Measurements from ENCODE around the gene FSTL3.

FSTL3 gene

DNA sequence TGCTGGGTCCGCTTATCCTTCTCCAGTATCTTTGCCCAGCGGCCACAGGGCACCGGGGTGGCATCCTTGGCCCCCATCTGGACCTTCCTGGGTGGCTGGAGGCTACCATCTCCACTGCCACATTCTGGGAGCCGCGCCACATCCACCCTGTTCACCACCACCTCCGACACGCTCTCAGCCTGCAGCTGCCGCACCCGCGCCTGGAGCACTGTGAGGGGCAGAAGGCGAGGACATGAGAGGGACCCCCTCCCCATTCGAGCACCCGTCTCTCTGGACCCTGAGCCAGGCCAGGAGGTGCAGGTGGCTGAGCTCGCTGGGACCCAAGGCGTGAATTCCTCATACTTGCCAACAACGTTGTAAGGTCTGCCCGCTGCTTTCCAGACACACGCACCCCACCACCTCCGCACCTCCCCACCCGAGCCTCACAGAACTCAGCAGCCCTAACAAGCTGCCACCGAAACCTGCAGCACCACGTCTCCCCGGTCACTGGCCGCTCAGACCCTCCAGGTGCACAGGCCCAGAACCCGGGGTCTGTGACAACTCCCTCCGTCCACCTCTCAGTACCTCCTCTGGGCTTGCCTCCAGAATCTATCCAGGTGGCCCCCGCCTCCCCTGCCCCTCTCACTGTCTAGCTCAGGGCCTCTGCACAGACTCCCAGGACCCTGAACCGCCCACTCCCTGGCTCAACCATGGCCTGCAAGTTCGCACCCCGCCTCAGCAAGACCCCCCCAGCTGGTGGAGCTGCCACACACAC lies 46.1 kb upstream of the FSTL3 start:
- DNase-seq (no peak), ATAC-seq (ENCODE audit: insufficient read depth, low read depth) (no peak)
- H3K4me3 ChIP-seq (ENCODE audit: low read depth in 1 of 2, low read length in 2 of 2), result no peak overlapping the region
- H3K27me3 ChIP-seq (ENCODE audit: insufficient read depth, low read length, poor library complexity), result no peaks in the 10 kb centered on the region
- H3K4me1 ChIP-seq (ENCODE audit: insufficient read depth, low read length), result peaks cover 40% of the 10 kb centered on the region
- H3K9ac ChIP-seq (ENCODE audit: low read depth, low read length), result no peak overlapping the region
- H3K36me3 ChIP-seq (ENCODE audit: insufficient read depth, low read length), result peaks cover 47% of the 10 kb centered on the region
- H3K79me2 ChIP-seq (ENCODE audit: insufficient read depth, low read length), result peaks cover 64% of the 10 kb centered on the region
- H3K4me2 ChIP-seq (ENCODE audit: insufficient read depth, low read length), result peak overlapping the region; percentile 26; the same call in 1 of the 2 replicates
- no peaks in the 10 kb centered on the region for H3K9me3 ChIP-seq (ENCODE audit: insufficient read depth, low read length, severe bottlenecking)
- TF ChIP-seq EZH2 (IDR thresholded peaks at IDR 0.05; ENCODE audit: borderline replicate concordance, low read depth, low read length, severe bottlenecking), result no peak
- TF ChIP-seq, protein P1, sequence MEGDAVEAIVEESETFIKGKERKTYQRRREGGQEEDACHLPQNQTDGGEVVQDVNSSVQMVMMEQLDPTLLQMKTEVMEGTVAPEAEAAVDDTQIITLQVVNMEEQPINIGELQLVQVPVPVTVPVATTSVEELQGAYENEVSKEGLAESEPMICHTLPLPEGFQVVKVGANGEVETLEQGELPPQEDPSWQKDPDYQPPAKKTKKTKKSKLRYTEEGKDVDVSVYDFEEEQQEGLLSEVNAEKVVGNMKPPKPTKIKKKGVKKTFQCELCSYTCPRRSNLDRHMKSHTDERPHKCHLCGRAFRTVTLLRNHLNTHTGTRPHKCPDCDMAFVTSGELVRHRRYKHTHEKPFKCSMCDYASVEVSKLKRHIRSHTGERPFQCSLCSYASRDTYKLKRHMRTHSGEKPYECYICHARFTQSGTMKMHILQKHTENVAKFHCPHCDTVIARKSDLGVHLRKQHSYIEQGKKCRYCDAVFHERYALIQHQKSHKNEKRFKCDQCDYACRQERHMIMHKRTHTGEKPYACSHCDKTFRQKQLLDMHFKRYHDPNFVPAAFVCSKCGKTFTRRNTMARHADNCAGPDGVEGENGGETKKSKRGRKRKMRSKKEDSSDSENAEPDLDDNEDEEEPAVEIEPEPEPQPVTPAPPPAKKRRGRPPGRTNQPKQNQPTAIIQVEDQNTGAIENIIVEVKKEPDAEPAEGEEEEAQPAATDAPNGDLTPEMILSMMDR (IDR thresholded peaks at IDR 0.05; ENCODE audit: borderline replicate concordance, extremely low read depth, low read length, poor library complexity, severe bottlenecking), result no peak
- no peak overlapping the region for H3K27ac ChIP-seq (ENCODE audit: low read length)
- peaks cover 32% of the 10 kb centered on the region for H4K20me1 ChIP-seq (ENCODE audit: insufficient read depth, low read length)
- H2AFZ ChIP-seq (ENCODE audit: low read depth, low read length), result no peak overlapping the region

- Histone ChIP-seq H3K27me3 (ENCODE audit: insufficient read depth, low read length, poor library complexity) (no peaks in the 10 kb centered on the region), H3K9ac (ENCODE audit: low read depth, low read length) (peak overlapping the region; percentile 94), H3K4me2 (ENCODE audit: insufficient read depth, low read length) (peak overlapping the region; percentile 100), H3K79me2 (ENCODE audit: insufficient read depth, low read length) (peaks cover 60% of the 10 kb centered on the region), H3K4me1 (ENCODE audit: insufficient read depth, low read length) (peaks cover 40% of the 10 kb centered on the region), H3K36me3 (ENCODE audit: insufficient read depth, low read length) (peaks cover 35% of the 10 kb centered on the region), H2AFZ (ENCODE audit: low read depth, low read length) (peak overlapping the region; percentile 98), H4K20me1 (ENCODE audit: insufficient read depth, low read length) (peaks cover 26% of the 10 kb centered on the region), H3K27ac (ENCODE audit: low read length) (peak overlapping the region; percentile 82), H3K4me3 (ENCODE audit: low read depth in 1 of 2, low read length in 2 of 2) (peak overlapping the region; percentile 99 to 100), H3K9me3 (ENCODE audit: insufficient read depth, low read length, severe bottlenecking) (no peaks in the 10 kb centered on the region)
- ATAC-seq (ENCODE audit: insufficient read depth, low read depth) (peak; percentile 58), DNase-seq (peak; percentile 60)
- TF ChIP-seq, protein P1 (IDR thresholded peaks at IDR 0.05; ENCODE audit: borderline replicate concordance, extremely low read depth, low read length, poor library complexity, severe bottlenecking), result no peak
- TF ChIP-seq EZH2 (IDR thresholded peaks at IDR 0.05; ENCODE audit: borderline replicate concordance, low read depth, low read length, severe bottlenecking), result no peak
These were observed 43.6 kb upstream of the FSTL3 start for GRCh38 chr19:632579-633067.

DNA sequence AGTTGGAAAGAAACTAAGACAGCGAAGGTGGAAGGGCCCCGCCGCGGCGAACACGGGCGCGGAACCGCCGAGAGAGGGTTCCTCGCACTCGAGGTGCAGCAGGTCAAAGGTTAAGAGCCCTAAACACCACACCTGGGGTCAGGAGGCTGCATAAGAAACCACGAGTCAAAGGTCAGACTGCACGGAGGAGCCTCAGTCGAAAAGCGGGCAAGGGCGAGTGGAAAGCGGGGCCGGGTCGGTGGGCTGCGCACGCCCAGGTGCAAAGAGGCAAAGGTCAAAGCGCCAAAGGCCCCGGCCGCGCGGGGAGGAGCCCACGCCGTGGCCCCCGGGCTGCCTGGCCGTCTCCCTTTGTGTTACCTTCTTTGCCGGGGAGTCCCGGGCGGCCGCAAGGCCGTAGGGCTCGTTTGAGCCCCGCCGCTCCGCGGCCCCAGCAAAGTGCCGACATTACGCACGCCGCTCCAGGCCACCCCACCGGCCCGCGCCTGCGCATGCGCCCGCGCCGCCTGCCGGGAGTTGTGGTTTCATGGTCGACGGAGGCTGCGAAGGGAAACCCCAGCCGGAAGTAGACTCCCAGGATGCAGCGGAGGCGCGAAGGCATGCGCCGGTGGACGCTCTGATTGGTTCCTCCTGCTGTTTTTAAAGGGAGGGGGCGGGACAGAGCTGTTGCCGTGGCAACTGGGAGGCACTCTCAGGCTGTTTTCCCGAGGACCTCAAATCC lies 43.0 kb upstream of the FSTL3 start, which contains the start of gene POLRMT:
TSS of gene POLRMT (minus strand) at position 470 of the 718 bp plus-strand sequence. CDS start at position 445, 25 bp downstream.
- Histone ChIP-seq H3K9ac (ENCODE audit: low read depth, low read length) (peak within 1 kb of the TSS; percentile 94), H3K4me3 (ENCODE audit: low read depth in 1 of 2, low read length in 2 of 2) (peak within 1 kb of the TSS; percentile 99 to 100), H3K79me2 (ENCODE audit: insufficient read depth, low read length) (peaks cover 54% of the 10 kb centered on the region), H3K9me3 (ENCODE audit: insufficient read depth, low read length, severe bottlenecking) (no peaks in the 10 kb centered on the region), H3K4me2 (ENCODE audit: insufficient read depth, low read length) (peak within 1 kb of the TSS; percentile 100), H3K36me3 (ENCODE audit: insufficient read depth, low read length) (peaks cover 29% of the 10 kb centered on the region), H3K27me3 (ENCODE audit: insufficient read depth, low read length, poor library complexity) (no peaks in the 10 kb centered on the region), H3K4me1 (ENCODE audit: insufficient read depth, low read length) (peaks cover 38% of the 10 kb centered on the region), H4K20me1 (ENCODE audit: insufficient read depth, low read length) (peaks cover 22% of the 10 kb centered on the region), H2AFZ (ENCODE audit: low read depth, low read length) (peak within 1 kb of the TSS; percentile 98), H3K27ac (ENCODE audit: low read length) (peak within 1 kb of the TSS; percentile 82)
- ATAC-seq (ENCODE audit: insufficient read depth, low read depth) (peak; percentile 94), DNase-seq (peak; percentile 98)
- TF ChIP-seq EZH2 (IDR thresholded peaks at IDR 0.05; ENCODE audit: borderline replicate concordance, low read depth, low read length, severe bottlenecking), result no peak
- TF ChIP-seq, protein P1 (IDR thresholded peaks at IDR 0.05; ENCODE audit: borderline replicate concordance, extremely low read depth, low read length, poor library complexity, severe bottlenecking), result no peak

Data from DND-41 (cell line).